Stromal cell of bone marrow (primary cell): ENCODE results near the gene RALGAPA2.

Experiments used
- DNase-seq: peaks from one replicate; pipeline ENCODE4 v3.0.0-alpha.2; 2012; ENCODE audit warnings: low read depth

RALGAPA2 gene

DNA sequence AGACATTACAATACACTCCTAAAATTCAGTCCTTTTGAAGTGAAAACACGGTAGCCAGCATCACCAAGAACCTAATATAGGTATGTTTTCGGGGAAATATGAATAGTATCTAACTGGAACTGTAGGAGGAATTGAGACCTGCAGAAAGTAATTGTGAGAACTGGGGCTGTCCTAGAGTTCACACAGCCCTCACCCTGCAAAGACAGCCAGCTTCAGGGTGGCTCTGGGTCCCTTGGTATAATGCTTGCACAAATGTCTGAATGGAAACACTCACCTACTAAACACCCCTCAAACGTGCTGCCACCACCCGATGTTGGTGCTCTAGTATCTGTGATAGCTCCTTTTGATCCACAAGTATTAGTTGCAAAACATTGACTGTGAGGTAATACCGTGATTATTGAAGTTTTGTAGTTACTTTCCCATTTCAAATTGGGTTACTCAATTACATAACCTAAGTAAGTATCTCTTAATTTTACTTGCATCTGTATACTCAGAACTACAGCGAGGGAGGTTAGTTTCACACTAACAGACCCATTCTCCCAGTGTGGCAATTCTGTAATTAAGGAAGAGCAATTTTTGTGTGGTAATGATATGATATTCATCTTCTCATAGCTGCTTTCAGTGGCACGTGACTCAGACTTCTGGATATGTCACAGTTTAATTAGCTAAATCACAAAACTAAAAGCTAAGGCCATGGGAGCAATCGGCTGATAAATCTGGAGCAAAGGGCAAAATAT is 215.0 kb downstream of the RALGAPA2 start:
- no peak for DNase-seq

DNA sequence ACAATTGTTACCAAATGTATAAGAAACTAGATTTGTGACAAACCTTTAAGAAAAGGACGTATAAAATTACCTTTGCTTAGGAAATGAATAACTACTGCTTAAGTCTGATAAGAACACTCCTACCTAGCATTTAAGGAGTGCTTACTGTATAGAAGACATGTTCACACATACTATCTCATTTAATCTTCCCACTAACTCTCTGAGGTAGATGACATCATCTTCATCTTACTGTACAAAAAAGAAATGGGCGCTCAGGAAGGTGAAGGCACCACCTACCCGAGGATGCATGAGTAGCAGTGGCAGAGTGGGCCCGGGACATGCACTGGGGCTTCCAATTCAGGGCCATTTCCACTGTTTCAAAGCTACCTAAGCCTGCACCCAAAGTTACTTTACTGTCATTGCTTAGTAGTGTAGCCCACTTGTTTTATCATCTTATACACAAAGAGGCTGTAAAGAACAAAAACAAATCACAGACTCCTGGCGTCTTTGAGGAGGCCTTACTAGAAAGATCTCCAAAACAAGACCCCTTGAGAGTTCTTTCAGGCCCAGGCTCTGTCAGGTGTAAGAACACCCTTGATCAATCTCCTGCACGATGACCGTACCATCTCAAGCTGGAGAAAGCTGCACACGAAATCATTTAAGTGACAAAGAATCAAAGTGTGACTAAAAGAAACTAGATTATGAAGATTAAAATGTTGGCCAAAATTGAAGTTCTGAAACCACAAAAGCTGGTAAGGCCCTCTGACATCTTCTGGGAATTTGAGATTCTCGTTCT is 216.5 kb downstream of the RALGAPA2 start:
- no peak for DNase-seq

DNA sequence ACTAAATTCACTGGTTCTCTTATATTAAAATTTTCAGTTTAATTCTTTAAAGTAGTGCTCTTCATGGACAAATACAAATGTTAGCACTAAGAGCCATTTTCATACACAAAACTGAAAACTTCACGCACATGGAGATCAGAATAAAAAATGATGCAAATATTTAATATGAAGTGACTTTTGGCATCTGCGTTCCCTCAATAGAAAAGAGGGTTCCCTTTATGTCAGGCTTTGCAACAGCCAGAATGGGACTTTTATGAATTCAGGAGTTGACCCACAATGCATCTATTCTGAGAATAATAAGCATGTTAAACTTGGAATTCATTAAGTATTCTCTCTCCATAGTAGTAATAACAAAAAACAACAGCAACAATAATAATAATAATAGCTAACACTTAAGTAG is 218.7 kb downstream of the RALGAPA2 start:
- DNase-seq, result no peak

DNA sequence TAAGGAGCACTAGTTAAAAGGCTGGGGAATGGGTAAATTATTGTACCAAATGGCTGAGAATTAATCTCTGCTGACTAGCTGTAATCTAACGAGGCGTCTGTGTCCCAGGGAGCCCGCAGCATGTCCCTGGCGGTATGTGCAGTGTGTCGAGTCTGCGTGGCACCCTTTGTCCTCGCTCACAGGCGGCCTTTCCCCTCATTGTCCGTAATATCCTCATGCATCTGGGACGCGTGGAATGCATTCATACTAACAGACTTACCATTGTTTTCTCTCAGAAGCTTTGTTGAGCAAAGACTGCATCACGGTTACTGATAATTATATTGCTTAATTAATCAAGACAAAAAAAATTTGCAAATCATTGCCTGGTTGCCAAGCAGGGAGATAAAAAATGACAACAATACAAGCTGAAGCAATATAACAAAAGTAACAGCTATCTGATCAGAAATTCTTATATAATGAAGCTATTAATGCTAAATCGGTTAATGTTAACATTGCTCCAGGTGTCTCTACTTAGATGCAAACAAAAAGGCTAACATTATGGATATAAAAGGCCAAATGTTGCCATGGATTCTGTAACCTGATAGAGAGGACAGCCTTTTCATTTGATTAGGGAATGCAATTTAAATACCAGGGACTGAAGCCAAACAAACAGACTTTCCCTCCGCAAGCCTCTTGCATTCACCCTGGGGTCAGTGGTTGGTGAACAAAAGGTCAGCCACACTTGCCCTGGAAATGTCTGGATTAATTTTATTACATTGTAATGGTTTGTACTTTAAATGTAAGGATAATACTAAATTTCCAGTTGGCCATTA is 219.7 kb downstream of the RALGAPA2 start:
- no peak for DNase-seq

DNA sequence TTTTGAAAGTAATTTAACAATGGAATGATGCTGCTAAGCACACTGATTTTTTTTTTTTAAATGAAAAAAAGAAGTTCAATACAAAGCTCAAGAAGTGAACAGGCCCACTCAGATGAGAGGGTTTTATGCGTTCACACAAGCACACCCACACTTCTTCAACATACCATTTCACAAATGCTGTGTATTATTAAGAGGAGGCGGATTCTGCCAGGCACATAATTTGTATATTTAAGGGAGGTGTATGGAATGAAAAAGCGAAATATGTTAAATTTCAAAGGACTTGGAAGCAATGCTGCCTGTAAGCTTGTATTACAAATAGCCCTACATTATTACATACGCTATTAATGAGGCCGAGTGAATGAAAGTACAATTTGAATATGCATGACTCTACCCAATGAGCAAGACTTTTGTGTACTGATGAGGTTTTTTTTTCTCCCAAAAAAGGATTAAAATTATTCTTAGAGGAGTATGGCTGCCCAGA is 220.6 kb downstream of the RALGAPA2 start:
- DNase-seq, result no peak

DNA sequence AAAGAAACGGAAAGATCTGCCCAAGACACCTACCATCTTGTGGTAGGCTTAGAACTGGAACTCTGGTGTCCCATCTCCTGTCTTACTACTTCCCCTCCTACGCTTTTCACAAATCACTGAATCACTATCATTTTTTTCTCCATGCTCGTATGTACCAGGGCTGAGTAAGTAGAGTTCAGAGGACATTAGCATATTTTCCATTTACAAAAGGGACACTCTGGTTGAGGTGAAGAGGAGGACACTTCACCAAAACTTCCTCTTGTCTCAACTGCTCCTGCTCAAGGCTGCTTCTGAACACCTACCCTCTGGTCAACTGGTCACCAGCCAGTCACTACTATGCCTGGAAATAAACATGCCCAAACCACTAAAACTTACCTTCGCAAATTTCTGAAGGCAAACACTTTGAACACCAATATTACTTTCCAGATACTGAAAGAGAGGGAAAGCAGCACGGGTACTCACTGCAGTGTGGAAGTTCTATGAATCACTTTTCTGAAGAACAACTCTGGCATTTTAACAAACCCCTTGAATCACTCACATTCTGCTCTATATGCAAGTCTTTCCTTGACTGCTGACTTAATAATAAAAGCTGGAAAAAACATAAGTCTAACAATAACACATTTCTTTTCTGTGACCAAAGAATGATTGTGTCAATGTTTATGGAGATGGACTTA is 221.2 kb downstream of the RALGAPA2 start:
- peak; percentile 71 for DNase-seq

DNA sequence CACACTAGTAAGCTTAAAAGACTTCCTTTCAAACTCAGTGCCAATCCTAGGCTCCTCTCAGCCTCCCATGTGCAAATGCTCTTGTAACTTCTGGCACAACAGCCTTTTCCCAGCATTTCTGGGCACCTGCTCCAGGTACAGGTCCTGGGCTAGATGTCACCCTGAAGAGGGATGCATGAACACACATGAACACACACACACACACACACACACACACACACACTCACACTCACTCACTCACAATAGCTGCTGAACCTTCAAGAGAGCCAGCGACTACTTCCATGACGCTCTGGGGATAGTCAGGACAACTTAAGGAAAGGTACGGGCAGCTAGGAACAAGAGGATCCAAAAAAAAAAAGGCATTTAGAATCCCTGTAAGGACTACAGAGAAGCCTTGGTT is 221.8 kb downstream of the RALGAPA2 start:
- no peak for DNase-seq

DNA sequence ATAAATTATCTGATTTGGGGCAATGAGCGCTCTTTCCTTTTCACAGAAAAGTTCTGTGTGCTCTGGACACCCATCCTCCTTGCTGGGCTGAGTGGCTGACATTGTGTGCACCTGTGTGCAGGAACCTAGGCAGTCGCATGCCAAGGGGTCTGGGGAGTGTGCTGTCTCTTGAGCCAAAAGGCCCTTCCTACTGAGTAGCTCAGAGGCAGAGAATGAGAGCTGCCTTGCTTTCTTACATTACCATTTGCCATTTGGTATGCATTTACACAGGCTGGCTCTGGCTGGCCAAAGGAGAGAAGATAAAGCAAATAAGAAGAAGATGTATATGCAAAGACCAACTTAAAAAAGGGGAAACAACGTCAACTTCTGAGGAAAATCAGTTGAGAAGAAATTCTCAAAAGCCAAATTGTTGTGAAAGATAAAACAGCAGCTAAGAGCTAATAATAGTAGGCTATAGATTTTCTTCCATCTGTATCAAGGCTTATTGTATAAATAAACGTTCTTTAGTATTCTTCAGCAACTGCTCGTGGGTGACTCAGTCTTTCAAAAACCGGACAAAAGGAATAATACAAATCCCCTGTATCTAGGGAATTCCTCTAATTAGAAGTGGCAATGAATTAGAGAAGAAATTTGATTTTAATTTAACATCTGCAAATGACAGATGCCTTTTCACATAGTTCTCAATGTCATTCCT is 222.6 kb downstream of the RALGAPA2 start:
- DNase-seq, result no peak

DNA sequence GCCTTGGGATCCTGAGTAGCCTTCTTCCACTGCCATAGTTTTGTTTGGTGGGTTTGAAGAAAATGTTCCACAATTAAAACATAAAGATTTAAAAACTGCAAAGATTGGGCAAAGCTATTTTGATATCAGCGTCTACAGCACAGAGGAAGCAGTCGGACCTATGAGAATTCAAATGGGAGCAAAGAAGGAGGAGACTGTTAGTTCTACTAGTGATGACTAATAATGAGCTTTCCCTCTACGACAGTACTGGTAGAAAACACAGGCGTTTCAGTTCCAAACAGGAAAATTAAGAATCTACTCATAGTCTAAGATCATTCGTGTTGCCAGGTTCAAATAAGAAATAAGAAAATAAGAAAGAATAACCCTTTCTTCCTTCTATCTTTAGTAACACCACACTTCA is 223.4 kb downstream of the RALGAPA2 start:
- DNase-seq, result no peak

DNA sequence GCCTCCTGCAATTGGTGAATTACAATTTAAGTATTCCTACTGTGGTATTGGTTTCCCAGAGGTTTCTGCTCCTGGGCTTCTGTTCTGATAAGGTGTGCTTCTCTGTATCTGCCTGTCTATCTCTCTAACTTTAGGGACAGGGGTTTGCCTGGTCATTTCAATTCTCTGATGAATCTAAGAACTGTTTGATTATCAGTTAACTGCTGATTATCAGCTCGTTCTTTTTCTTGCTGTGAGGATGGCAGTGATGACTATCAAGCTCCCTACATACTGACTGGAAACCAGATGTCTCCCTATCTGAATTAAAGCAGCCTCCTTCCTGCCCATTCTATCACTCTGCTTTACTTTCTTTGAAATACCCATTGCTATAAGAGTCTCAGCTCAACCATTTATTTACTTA is 224.1 kb downstream of the RALGAPA2 start:
- DNase-seq, result no peak

DNA sequence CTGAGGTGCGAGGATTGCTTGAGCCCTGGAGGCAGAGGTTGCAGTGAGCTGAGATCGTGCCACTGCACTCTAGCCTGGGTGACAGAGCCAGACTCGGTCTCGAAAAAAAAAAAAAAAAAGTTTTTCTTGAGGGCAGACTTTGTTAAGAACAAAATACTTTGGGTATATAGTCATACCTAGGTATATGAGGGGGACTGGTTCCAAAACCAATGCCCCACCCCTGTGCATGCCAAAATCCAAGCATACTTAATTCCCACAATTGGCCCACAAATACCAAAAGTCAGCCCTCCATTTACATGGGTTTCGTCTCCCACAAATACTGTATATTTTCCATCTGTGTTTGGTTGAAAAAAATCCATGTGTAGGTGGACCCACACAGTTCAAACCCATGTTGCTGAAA is 224.6 kb downstream of the RALGAPA2 start:
- DNase-seq, result no peak

DNA sequence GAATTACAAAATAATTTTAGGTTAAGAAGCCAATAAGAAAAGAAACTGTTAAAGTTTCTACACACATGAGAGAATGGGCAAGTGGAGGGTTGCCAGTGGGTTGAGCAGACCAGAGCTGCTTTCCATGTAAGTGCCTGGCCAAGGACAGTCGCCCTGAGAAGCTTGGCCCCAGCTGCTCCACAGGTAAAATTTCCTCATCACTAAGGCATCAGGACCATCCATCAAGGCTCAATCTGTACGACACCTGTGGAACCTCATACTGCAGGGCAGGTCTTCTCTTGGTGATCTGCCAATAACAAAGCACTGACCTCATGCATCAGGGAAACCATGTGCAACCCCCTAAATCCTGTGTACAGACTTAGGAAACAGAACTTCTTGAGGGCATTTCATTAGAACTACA is 229.1 kb downstream of the RALGAPA2 start:
- no peak for DNase-seq

DNA sequence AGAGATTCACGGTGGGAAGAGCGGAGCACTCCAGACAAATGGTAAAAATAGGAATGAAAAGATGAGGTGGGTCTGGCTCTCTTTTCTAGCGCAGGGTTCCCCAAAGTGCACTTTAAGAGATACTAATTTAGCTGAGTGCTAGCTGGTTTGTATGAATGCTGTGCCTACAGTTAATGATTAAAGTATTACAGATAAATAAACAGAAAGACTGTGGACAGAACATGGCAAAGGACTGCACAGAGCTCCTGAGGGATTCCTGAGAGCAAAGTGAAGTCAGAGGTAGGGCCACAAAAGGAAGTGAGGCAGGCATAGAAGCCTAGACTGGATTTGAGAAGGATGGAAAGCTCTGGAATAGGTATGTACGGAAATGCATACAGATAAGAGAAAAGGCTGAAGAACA is 230.0 kb downstream of the RALGAPA2 start:
- no peak for DNase-seq

DNA sequence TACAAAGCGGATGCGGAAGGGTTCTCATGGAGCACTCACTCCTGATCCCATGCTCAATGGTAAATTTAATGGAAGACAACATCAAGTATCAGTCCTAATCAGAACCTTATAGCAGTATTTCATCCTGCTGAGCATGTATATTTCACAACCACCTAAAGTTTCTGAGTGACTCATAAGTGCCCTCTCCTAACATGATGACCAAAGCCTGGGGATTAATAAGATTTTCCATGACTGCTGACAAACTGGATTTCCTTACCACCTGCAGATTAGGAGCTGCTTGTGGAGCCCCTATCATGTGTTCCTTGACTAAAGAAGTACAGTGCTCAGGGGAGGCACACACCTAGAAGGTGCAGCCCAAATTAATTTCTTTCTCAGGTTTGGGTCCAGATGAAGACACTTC is 231.8 kb downstream of the RALGAPA2 start:
- DNase-seq, result peak; percentile 81

DNA sequence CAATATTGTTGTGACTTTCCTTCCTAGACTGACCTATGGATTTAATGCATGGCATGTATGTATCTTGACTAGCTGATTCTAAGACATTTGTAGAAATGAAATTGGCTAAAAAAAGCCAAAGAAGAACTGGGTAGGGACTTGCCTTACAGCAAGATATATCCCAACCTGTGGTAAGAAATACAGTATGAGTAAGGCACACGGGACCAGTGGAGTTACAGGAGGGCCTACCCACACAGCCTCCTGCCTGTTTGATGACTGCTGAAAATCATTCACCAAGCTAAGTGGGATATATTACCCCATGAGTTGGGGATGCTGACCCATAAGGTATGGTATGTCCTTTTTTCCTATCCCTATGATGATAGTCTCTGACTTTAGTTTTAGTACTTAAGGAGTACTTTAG is 232.3 kb downstream of the RALGAPA2 start:
- DNase-seq, result no peak

DNA sequence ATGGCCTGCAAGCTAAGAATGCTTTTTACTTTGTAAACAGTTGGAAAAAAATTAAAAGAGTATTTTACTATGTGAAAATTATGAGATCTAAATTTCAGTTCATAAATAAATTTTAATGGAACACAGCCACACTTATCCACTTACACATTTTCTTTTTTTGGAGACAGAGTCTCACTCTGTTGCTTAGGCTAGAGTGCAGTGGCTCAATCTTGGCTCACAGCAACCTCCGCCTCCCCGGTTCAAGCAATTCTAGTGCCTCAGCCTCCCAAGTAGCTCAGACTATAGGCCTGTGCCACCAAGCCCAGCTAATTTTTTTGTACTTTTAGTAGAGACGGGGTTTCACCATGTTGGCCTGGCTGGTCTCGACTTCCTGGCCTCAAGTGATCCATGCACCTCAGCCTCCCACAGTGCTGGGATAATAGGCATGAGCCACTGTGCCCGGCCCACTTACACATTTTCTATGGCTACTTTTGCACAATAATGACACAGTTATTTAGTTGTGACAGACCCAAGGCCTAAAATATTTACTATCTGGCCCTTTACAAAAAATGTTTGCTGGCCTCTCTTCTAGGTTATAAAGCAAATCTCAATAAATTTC is 234.9 kb downstream of the RALGAPA2 start:
- no peak for DNase-seq

DNA sequence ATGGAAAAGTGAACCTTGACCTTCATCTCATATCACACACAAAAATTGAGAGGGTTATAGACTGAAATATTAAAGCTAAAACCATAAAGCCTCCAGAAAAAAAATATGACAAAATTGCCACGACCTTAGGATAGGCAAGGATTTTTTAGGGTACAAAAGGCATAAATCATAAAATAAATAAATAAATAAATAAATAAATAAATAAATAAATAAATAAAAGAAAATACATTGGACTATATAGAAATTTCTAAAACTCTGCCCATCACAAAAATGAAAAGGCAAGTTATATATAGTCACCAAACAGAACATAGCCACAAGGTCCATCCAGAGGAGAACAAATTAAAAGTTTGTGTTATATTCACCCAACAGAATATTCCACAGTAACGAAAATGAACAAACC is 235.9 kb downstream of the RALGAPA2 start:
- no peak for DNase-seq

DNA sequence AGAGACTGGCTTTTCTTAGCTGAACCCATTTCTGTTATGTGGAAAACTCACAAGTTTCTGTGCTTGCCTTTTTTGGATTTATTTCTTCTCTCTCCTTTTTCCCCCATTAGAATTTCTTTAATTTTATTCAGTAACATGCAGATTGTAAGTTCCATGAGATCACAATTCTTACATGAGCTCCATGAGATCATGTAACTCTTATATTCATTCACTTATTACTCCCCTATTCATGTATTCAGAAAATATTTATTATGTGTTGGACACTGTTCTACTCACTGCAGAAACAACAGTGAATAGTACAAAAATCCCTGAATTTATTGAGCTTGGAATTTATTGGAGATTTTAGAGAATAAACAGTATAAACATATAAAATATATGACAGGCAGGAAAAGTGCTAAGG is 238.8 kb downstream of the RALGAPA2 start:
- no peak for DNase-seq

DNA sequence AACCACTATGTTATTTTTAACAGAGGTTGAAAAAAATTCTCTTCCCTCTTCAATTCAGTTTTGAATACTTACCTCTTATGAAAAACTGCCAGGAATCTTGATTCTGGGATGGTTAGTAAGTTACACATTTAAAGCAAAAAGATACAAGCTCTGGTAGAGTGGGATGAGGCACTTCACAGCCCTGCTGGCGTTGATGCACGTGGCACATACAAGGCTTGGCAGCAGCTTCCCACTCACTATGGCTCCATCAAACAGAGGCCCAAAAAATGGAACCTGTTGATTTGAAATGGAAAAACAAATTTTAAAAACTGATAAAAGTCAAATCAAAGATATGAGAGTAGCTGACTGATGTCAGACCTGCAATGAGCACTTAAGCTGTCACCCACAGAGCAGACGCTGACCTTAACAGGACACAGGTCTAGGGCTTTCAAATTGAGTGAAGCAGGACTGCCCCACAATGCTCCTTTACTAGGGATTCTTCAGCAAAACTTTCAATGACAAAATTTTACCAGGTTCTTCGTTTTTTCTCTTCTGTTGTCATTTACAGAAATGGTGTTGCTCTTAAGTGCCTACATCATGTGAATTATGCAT is 239.7 kb downstream of the RALGAPA2 start:
- no peak for DNase-seq

DNA sequence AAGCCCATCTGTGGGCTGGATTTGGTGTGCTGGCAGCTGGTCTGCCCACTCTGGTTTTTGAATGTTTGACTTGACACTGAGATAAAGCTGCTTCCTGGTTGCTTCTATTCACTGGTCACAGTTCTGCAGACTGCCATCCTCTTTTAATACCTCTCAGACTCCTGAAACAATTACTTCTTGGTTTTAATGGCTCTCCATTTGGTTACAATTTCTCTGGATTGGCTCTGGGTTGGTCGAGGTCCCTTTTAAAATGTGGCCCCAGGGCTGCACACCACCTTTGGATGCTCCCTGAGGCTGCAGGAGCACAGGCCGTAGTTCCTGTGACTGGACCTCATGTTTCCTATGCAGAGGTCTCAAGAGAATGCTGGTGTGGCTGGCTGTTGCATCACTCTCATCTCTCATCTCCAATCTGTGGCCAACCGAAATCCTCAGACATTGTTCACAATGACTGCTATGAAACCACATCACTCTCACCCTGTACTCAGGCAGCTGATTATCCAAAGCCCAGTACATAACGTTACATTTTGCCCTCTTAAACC is 246.0 kb downstream of the RALGAPA2 start:
- DNase-seq, result peak; percentile 92
